Astrocyte of the spinal cord (primary cell): ENCODE results near the gene PSME1.

Experiments used
- DNase-seq: peaks from one replicate; pipeline ENCODE4 v3.0.0; 2011; ENCODE audit warnings: low read depth, low spot score
- H3K4me3 ChIP-seq: 2 replicates; pipeline ENCODE4 v1.5.1; 2011; ENCODE audit warnings: low read depth, mild to moderate bottlenecking, low read length, moderate library complexity
- CTCF ChIP-seq: IDR thresholded peaks from 2 replicates; pipeline ENCODE4 v1.5.1; 2012; ENCODE audit warnings: low read depth, mild to moderate bottlenecking, low read length, inconsistent platforms
- in situ Hi-C: cut with HindIII; loops from 2 replicates; pipeline ENCODE4 v1.10.0; 2017; ENCODE audit warnings: low sequenced_read_pairs

The PSME1 gene

GRCh38 chr14:24130380-24130716, 5.6 kb upstream of the PSME1 start, which contains the start of gene FITM1:
FITM1 (plus strand) TSS chr14:24130659; CDS start chr14:24131564, 905 bp downstream.
- in situ Hi-C loops = no loop called here
- DNase-seq = no peak
- no peak for TF ChIP-seq CTCF
- no peak within 1 kb of the TSS for H3K4me3 ChIP-seq

- no peak overlapping the region for H3K4me3 ChIP-seq
- no peak for TF ChIP-seq CTCF
- DNase-seq = no peak
- in situ Hi-C loops = no loop called here
Measured at GRCh38 chr14:24130717-24131548, 5.1 kb upstream of the PSME1 start.

- no peak for TF ChIP-seq CTCF
- no peak overlapping the region for H3K4me3 ChIP-seq
- in situ Hi-C loops = no loop called here
- no peak for DNase-seq
Measured at GRCh38 chr14:24131549-24131966, 4.4 kb upstream of the PSME1 start.

GRCh38 chr14:24132061-24132685, 3.8 kb upstream of the PSME1 start:
- TF ChIP-seq CTCF = no peak
- DNase-seq = no peak
- in situ Hi-C loops = no loop called here
- no peak overlapping the region for H3K4me3 ChIP-seq

GRCh38 chr14:24132976-24133375, 3.0 kb upstream of the PSME1 start:
- TF ChIP-seq CTCF = no peak
- H3K4me3 ChIP-seq = no peak overlapping the region
- DNase-seq = no peak
- in situ Hi-C loops = no loop called here

GRCh38 chr14:24133735-24134134, 2.3 kb upstream of the PSME1 start:
- in situ Hi-C loops = no loop called here
- TF ChIP-seq CTCF = no peak
- no peak for DNase-seq
- H3K4me3 ChIP-seq = no peak overlapping the region
